ENCODE measurements around the gene SNAI3.
A peak's percentile ranks its signal among the peaks of the same experiment; 100 is the strongest.

Gene SNAI3

DNA sequence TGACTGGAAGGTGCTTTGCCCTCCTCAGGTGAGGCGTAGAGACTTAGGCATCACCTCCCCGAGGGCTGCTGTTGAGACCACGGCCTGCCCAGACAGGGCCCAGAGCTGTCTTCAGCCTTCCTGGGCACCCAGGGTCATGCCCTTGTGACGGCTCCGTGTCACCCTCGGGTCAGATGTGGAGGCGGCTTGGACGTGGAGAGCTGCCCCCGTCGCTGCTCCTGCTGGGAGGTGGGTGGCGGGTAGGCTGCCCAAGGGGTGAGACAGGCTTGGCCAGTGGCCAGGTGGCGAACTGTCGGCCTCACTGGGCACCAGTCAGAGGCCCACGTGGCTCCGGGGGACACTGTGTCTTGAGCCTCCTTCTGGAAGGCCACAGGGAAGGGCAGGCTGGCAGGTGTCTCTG, 8.9 kb upstream of the SNAI3 start:
- no peak for DNase-seq
- intact Hi-C loops (cut with DNase I) = no loop called here

DNA sequence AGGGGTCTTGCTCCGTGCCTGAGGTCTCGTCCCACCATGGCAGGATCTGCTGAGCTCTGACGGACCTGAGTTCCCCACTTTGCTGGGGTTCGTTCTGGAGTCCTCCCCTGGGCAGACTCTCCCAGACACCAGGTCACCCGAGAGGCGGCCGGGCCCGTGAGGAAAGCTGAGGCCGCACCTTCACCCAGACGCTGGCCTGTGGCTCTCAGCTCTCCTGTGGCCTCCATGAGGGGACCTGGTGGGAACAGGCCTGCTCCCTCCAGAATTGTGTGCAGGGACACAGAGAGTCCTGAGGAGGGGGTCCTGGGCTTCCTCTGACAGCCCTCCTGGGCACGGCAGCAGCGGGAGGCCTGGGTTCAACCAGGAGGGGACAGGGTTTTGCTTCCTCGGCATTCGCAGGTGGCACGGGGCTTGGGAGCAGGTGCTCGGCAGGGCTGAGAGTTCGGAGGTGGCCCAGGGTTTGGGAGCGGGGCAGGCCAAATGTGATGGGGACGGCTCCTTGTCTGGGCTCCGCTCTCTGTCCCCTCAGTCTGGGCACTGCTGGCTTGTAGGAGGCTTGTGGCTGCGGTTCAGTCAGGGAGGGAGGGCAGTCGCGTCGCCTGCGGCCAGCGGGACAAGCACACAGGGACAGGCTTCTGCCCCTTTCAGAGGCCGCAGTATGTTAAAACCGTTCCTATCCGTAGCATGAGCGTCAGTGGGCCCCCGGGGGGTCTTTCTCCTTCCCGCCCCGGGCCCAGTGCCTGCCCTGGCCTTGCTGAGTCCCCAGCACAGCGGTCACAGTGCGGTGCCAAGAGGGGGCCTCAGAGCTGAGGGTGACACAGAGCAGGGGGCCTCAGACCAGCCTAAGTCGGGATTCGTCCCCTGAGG, 8.1 kb upstream of the SNAI3 start:
- no peak for DNase-seq
- intact Hi-C loops (cut with DNase I) = no loop called here

DNA sequence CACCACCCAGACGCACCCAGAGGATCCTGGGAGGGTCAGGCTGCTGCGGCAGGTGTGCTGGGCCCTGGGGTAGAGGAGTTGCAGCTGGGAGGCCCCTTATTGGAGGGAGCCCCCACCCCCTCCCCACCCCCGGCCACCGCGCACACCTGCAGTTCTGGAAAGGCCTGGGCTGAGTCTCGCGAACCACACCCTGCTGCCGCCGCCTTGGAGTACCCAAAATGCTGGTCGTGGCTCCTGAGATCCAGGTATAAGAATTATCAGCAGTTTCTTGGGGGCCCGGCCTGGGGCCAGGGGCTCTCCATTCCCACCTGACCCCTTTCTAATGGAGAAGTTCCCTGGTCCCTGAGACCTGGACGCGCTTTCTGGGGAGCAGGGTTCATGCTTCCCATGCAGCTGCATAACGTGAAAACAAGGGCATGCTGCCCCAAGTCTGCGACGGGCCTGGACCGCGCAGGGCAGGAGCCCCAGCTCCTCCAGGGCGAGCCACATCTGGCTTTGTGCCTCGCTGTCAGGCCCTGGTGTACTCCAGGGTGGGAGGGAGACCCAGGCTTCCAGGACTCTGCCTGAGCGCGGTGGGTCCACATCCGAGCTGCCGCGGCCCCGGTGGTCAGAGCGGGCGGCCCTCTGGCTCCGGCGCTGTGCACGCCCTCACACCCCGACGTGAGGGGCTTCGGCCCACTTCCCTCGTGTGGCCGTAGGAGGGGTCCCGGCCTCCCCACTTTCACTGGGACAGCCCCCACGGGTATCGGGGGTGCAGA, 7.3 kb upstream of the SNAI3 start:
- intact Hi-C loops (cut with DNase I) = no loop called here
- no peak for DNase-seq

DNA sequence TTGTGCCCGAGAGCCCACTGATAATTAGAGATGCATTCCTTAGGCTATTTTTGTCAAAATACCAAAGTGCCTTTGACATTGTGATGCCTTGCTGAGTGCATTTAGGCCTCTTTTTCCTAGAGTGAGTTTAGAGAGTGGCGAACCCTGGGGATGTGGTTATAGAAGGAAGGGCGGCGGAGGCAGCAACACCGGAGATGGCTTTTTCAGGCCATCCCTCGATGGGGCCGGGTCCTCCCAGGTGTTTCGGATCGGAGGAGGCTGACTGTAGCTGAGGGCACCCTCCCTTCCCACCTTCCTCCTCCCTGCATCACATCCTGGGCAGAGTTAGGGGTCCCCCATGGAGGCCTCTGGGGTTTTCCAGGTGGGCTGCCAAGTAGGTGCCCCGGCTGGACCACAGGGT, 6.6 kb upstream of the SNAI3 start:
- intact Hi-C loops (cut with DNase I) = no loop called here
- no peak for DNase-seq

DNA sequence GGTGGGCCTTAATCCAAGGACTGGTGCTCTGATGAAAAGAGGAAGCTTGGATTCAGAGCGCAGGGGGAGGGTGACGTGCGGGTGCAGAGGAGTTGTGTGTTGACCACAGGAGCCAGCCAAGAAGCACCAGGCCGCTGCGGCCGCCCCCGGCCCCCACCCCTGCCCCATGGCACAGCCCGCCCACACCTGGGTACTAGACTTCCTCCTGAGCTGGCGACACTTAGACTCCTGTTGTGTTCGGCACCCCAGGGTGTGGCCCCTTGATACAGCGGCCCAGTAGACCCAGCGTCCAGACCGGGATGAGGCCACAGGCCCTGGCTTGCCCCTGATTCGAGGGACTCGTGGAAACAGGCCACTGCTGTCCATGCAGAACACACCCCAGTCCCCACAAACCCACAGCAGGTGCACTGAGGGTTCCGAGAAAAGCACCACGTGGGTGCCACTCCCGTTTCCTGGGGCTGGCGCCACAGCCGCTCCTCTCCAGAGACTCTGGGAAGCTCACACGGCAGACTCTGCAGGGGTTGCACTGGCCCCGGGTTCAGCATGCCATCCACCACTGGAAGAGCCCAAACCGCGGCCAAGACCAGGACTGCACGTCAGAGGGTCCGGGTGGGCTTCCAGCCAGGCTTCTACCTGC, 5.7 kb upstream of the SNAI3 start:
- intact Hi-C loops (cut with DNase I) = no loop called here
- peak in 10 of 42 donors; percentile 17 to 60 (median 48) for DNase-seq

DNA sequence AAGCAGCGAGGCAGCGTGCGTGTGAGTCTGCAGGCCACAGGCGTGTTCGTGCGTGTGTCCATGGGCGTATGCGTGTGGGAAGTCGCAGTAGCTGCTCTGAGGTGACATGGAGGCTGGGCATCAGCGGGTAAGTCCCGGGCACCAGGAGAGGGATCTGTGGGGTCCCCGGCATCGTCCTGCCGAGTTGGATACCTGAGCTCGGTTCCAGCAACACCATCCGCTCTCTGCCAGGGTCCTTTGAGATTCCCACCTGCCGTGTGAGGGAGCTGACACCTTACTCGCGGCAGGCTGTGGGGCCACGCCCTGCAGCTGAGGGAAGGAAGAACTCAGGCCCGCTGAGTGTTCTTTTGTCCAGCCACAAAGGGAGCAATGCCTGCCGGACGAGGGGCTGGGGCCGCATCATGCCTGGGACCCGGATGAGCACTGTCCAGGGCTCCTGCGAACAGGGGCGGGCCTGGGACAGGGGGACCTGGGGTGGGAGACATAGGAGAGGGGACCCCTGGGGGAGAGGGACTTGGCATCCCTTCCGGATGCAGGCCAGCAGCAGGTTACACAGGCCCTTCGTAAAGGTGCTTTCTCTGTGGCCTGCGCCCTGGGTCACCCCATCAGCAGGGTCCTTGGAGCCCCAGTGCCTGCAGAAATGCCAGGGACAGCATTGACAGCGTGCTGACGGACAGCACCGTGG, 5.0 kb upstream of the SNAI3 start:
- DNase-seq = no peak
- intact Hi-C loops (cut with DNase I) = no loop called here

DNA sequence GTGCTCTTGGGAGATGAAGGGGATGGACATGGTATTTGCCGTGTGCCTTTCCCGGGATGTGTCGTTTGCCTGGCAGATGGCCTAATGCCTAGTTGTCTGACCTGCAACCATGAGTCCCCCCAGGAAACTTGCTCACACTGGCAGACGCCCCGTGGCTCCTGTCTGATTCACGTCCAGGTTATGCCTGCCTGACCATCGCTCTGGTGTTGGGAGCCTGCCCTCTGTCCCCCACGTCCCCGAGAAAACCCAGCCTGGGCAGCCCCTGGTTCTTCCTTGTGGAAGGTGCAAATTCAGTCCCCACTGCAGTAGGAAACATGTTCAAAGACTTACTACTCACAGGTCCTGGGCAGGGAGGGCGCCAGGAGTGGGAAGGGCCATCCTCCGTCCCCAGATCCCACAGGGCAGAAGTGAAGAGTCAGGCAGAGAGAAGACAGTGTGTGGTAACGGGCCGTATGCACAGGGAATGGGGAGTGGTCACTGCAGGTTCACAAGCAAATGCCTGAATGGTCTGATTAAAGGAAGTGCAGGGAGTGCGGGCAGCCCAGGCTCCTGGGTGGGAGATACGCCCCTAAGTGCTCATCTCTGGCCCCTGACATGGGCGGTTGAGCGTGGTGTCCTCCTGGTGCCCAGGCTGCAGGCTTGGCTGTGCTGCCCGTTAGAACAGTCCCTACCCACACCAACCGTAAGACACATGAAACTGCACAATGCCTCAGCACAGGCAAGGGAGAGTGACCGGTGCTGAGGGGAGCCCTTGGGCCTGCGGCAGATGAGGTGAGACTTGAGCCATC, 4.2 kb upstream of the SNAI3 start:
- intact Hi-C loops (cut with DNase I) = no loop called here
- no peak for DNase-seq

DNA sequence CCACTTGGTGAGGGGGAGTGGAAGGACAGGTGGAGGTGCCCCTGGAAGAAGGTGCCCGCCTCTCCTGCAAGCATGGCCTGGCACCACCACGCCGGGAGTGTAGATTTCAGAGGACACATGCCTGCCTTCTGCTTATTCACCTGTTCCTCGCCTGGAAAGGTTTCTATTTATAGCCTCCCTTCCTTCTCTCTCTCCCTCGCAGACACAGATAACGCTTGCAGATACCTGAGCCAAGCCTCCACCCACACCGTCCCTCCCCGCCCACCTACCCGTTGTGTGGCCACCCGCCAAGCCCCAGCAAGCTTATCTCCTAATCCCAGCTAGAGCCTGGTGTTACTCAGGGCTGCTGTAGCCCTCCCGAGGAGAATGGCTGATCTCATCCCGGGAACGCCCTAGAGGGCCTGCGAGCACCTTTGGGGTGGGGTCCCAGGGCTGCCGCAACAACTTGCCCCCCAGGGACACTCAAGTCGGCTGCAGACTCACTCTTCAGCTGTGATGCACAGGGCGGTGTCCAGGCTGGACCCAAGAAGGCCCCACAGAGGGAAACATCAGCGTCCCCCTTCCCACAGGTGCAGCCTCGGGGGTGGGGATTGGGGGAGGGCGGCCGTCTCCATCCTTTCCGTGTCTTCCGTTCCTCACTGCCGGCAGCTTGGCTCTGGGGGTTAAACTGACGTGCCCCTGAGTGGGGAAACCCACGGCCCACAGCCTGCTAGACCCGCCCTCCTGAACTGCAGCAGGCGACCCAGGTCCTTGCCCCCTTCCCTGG, 1.9 kb upstream of the SNAI3 start:
- DNase-seq = peak in 16 of 42 donors; percentile 23 to 64 (median 45)
- intact Hi-C loops (cut with DNase I) = no loop called here

DNA sequence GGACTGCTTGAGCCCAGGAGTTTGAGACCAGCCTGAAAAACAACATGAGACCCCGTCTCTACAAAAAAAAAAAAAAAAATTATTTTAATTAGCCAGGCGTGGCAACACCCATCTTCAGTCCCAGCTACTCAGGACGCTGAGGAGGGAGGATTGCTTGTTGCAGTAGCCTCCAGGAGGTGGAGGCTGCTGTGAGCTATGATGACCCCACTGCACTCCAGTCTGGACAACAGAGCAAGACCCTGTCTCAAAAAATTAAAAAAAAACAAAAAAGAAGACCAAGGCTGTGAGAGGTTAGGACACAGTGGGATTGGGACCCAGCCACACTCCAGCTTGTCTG, 1.3 kb upstream of the SNAI3 start:
- intact Hi-C loops (cut with DNase I) = no loop called here

DNA sequence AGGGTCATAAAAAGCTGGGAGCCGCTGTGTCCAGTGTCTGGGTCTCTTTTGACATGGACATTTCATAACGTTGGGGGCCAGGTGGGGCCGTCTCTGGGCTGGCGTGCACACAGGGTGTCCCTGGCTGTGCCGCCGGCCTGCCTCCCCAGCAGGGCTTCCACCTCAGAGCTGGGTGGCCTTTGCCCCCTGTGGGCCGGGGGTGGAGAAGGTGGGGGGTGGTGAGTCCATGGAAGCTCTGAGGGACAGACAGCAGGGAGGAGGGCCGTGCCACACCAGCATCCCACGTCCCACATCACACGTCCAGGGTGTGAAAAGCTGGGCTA, 908 bp upstream of the SNAI3 start:
- intact Hi-C loops (cut with DNase I) = no loop called here

More for the DNA sequence above, 1.3 kb upstream of the SNAI3 start:
- no peak for DNase-seq

DNA sequence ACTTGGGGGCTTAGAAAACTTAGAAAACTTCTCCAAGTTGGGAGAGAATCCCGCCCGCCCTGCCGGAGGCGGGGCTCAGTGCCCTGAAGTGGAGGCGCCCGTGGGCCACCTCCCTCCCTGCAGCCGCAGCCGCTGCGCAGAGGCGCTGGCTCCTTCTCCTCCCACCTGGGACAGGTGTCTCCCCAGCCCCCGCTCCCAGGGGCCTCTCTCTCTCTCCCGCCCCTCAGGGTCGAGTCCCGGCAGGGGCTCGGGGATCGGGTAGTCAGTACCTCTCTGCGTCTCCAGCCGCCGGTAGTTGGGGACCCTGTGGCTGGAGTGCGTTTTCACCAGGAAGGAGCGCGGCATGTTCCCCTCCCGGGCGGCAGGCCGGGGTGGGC, 257 bp downstream of the SNAI3 start:
- DNase-seq = peak in 21 of 42 donors; percentile 29 to 66 (median 48)
- intact Hi-C loops (cut with DNase I) = no loop called here

More for the DNA sequence above, 908 bp upstream of the SNAI3 start:
- DNase-seq = no peak

DNA sequence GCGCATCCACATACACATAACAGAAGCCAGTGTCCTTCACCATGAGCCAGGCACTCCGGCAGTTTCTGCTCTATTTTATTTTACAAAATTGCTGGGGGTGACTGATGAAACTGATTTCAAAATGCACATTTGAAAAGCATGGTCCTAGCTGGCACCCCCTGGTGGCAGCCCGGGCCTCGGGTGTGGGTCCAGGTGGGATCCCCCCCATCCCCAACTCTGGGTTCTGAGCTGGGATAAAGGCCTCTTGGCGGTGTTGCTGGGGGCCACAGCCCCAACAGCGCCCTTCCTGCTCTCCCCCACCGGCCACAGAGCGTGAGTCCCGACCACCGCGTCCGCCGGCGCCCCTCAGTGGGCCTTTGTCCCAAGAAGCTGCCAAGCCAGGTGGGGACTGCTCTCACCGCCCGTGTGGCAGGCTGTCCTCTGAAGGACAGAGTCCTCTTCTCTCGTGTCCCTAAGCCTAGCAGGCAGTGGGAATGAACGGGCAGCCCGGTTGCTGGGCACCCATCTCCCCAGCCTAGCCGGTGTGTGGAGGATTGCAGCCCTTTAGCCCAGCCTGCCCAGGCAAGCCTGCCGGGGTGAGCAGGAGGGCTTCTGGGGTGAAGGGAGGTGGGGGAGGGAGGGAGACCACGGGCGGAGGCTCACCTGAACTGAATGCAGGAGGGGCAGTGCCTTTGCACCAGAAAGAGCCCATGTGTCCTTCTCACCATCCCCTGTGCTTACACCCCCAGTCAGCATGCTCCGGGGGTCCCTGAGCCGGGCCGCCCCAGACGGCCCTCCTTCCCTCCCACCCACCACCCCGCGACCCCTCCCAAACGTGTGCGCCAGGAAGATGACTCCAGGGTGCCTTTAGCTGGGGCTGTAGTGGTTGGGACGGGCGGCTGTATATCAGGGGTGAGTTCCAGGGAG, 898 bp downstream of the SNAI3 start:
- intact Hi-C loops (cut with DNase I) = no loop called here
- DNase-seq = peak in 19 of 42 donors; percentile 24 to 62 (median 46)

DNA sequence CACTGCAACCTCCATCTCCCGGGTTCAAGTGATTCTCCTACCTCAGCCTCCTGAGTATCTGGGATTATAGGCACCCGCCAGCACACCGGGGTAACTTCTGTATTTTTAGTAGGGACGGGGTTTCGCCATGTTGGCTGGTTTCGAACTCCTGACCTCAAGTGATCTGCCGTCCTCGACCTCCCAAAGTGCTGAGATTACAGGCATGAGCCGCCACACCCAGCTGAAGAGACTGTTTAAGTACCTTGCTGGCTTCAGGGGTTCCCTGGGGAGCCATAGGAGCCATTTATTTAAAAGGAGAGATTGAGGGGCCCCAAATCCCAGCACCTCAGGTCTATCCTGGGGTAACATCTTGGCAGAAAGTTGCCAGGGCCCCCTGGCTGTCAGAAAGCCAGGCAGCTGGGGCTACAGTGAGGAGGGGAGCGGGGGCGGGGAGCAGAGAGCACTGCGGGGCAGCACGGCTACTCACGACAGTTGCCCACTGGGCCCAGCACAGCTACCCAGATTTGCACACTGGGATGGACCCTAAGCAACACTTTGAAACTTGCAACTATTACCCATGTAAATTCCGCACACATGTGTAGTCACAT, 1.6 kb downstream of the SNAI3 start:
- DNase-seq = no peak
- intact Hi-C loops (cut with DNase I) = no loop called here

DNA sequence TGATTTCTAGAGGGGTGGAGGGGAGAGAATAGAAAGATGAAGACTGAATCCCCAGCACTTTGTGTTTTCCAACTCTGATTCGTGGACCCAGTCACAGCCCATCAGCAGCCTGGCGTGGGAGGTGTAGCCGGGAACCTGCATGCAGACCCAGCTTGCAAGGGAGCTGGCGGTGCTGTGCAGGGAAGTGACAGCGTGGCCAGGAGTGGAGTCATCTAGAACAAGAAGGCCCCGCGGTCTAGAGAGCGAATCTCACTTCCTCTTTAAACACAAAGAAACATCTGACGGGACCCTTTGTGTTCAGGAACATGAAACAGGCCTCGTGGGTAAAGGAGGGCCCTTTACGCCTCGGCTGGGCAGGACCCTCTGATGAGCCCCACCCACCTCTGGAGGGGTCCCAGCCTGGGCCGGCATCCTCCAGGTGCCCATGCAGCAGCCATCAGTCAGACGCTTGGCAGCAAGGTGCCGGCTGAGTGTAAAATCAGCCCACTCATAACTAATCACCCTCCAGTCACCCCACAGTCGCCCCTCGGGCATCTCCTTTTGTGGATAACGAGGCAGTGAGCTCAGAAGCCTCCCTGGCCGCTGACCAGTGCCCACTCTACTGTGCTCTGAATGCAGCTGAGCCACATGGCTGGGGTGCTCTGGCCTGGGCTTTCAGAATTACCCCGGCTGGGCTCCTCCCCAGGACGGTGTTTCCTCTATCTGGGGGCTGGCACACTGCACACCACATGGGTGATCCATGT, 4.4 kb downstream of the SNAI3 start:
- DNase-seq = peak; percentile 32 to 86 (median 70)
- intact Hi-C loops (cut with DNase I) = no loop called here

DNA sequence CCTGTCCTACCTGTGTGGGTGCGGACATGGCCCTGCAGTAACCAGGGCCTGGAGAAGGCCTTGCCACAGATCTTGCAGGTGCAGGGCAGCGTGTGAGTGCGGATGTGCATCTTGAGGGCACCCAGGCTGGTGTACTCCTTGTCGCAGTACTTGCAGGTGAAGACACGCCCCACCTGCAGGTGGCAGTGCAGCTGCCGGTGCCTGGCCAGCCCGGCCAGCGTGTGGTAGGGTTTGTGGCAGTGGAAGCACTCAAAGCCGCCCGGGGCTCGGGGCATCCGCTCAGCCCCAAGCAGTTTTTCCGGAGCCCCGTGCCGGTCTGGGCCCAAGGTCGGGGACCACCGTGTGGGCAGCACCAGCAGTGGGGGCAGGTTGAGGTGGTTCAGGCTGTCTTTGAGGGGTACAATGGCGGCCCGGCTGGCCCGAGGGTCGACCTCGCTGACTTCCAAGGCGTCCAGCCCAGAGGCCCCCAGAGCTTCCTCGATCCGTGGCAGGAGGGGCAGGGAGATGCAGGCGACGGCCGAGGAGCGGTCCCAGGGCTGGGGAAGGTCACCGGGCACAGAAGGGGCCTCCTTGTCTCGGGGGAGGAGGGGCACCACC, 5.1 kb downstream of the SNAI3 start:
- DNase-seq = peak in 1 of 42 donors; percentile 19
- intact Hi-C loops (cut with DNase I) = no loop called here

All from head of caudate nucleus (tissue), 42 donors.